ENCODE results near the gene CERS4. TPM values are rescaled to one million over a fixed set of nuclear protein-coding genes. Genes with fewer than 3 reads are reported as not detected.

Gene CERS4
- total and polyA plus RNA-seq, 2 of the 8 experiments (the other 6 are each of a cell fraction or from before 2014, with no cell fraction given) = 88.2 to 179 TPM

DNA sequence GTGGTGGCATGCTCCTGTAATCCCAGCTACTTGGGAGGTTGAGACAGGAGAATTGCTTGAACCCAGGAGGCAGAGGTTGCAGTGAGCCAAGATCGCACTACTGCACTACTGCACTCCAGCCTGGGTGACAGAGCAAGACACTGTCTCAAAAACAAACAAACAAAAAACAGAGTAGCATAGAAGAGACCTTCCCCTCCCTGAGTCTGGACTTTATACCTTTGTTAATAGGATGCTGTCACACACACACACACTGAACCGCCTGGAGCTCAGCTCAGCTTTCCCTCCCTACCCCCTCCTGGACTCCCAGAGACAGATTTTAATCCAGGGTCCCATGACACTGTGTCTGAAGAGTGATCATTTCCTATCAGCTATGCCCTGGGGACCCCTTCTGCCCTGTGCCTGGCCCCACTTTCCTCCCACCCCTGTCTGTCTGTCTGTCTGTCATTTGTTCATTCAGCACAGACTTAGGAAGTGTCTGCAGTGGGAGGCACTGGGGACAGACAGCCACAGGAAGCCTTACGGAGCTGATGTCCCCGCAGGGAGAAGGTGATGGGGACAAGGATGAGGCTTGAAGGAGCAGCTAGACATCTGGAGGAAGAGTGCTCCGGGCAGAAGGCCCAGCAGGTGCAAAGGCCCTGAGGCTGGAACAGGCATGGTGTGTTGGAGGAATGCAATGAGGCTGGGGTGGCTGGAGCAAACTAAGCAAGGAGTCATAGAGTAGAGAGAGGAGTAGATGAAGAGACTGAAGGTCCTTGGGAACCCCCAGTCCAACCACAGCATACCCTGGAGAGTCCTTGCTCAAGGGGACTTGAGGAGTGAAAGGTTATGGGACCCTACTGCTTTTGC lies 4.9 kb downstream of the CERS4 start:
- TF ChIP-seq BCL11A (IDR thresholded peaks at IDR 0.05; ENCODE audit: low read depth in 2 of 2, low read length in 2 of 2) = no peak
- no peak for TF ChIP-seq SUZ12 (IDR thresholded peaks at IDR 0.05; ENCODE audit: low read length)
- TF ChIP-seq SP4 (IDR thresholded peaks at IDR 0.05; ENCODE audit: low read length) = no peak
- TF ChIP-seq TAF7 (optimal IDR thresholded peaks at IDR 0.05; ENCODE audit: borderline replicate concordance, low read depth, low read length) = no peak
- TF ChIP-seq TCF12 (IDR thresholded peaks at IDR 0.05; ENCODE audit: low read depth, low read length) = no peak
- FAIRE-seq (no peak), DNase-seq (ENCODE audit: low read depth in 1 of 2, low spot score in 2 of 2) (no peak)
- H2AK5ac ChIP-seq (ENCODE audit: low read depth, low read length) = no peak overlapping the region
- peaks cover 12% of the 10 kb centered on the region for H3K23me2 ChIP-seq (ENCODE audit: low read depth, low read length)
- peaks cover 0 to 10% (median 3%) of the 10 kb centered on the region in 4 experiments; a peak in 6 of 7 replicates for H3K4me1 ChIP-seq (replicated peaks in 1 of 4; ENCODE audit: control insufficient read depth in 3 of 4, insufficient read depth in 4 of 4, low read length in 3 of 4)
- peaks cover 9 to 29% of the 10 kb centered on the region in 2 experiments for H4K20me1 ChIP-seq (replicated peaks in 1 of 2; ENCODE audit: control insufficient read depth in 1 of 2, insufficient read depth in 2 of 2, low read length in 2 of 2)
- WGBS, 2 experiments (ENCODE audit: extremely low coverage in 1 of 2, insufficient coverage in 1 of 2, insufficient read length in 1 of 2, insufficient replicate concordance in 2 of 2, low coverage in 1 of 2, low lambda C conversion rate in 2 of 2, missing lambda C conversion rate in 1 of 2) = 96% methylated on average over 5 of the region's 5 CpGs; no CpG with 5 or more reads in 1 of the 2 experiments
- no peak overlapping the region for H2BK20ac ChIP-seq (ENCODE audit: low read length)
- no peak overlapping the region for H3K27ac ChIP-seq (ENCODE audit: low read depth, low read length)
- POLR2A ChIA-PET (ENCODE audit: partially characterized antibody) = interaction anchor here (1.0 to 1.2 kb wide), 4 partner anchors 14 to 29 kb away, joined by 3 to 5 read pairs (median 4); no protein-coding TSS in a partner anchor
- no peak overlapping the region for H3K56ac ChIP-seq (replicated peaks; ENCODE audit: insufficient read length, low read depth, low read length)
- H4K5ac ChIP-seq (ENCODE audit: insufficient read length, low read depth, low read length) = no peak overlapping the region
- no peaks in the 10 kb centered on the region for H3K27me3 ChIP-seq (replicated peaks in 1 of 4; ENCODE audit: control insufficient read depth in 3 of 4, extremely low read depth in 1 of 4, insufficient read depth in 3 of 4, low read length in 3 of 4)
- no peak overlapping the region for H2AFZ ChIP-seq (ENCODE audit: low read length)
- H3K79me1 ChIP-seq (ENCODE audit: low read depth, low read length) = peaks cover 30% of the 10 kb centered on the region
- H4K91ac ChIP-seq (replicated peaks; ENCODE audit: insufficient read length, low read length) = peak overlapping the region; percentile 39
- H3K9me3 ChIP-seq (ENCODE audit: insufficient read depth in 2 of 2, low read depth in 1 of 2, low read length in 1 of 2) = no peaks in the 10 kb centered on the region
- H3K18ac ChIP-seq (ENCODE audit: extremely low read depth, low read length) = no peak overlapping the region
- H2BK5ac ChIP-seq (ENCODE audit: low read depth, low read length) = peak overlapping the region; percentile 22; the same call in 1 of the 2 replicates
- no peak overlapping the region for H3K4me2 ChIP-seq (ENCODE audit: insufficient read depth in 1 of 2, low read depth in 2 of 2, low read length in 2 of 2)
- no peak overlapping the region for H3K14ac ChIP-seq (ENCODE audit: insufficient read length)
- H2BK120ac ChIP-seq (replicated peaks; ENCODE audit: low read depth, low read length) = no peak overlapping the region
- H3K9ac ChIP-seq (replicated peaks in 1 of 4; ENCODE audit: extremely low read depth in 1 of 4, low read depth in 3 of 4, low read length in 3 of 4) = no peak overlapping the region
- peaks cover 8 to 81% of the 10 kb centered on the region in 2 experiments for H3K79me2 ChIP-seq (ENCODE audit: control insufficient read depth in 1 of 2, insufficient read depth in 2 of 2, low read length in 2 of 2)
- CTCF ChIA-PET (ENCODE audit: partially characterized antibody) = interaction anchor here (0.6 to 3.0 kb wide), 5 partner anchors 12 to 55 kb away, joined by 3 to 9 read pairs (median 3); no protein-coding TSS in a partner anchor
- H4K8ac ChIP-seq (ENCODE audit: extremely low read depth, insufficient read depth, low read length) = no peak overlapping the region
- peaks cover 0 to 3% (median 0%) of the 10 kb centered on the region in 4 experiments; a peak in 3 of 8 replicates for H3K36me3 ChIP-seq (ENCODE audit: control insufficient read depth in 2 of 4, insufficient read depth in 4 of 4, low read length in 3 of 4)
- no peak overlapping the region for H2BK15ac ChIP-seq (ENCODE audit: low read length)
- no peak overlapping the region for H3K23ac ChIP-seq (ENCODE audit: insufficient read length)
- H3K4me3 ChIP-seq (ENCODE audit: extremely low read depth in 1 of 4, insufficient read depth in 2 of 4, low read depth in 3 of 4, low read length in 4 of 4) = no peak overlapping the region
- no peak overlapping the region for H2BK12ac ChIP-seq (ENCODE audit: low read depth, low read length)
- no peak overlapping the region for H3K4ac ChIP-seq (replicated peaks; ENCODE audit: insufficient read length, low read depth, low read length)
